ENCODE results near the gene ZBBX.

GRCh38 chr3:167355446-167355845 is 24.7 kb downstream of the ZBBX start:
- TF ChIP-seq, protein P1, sequence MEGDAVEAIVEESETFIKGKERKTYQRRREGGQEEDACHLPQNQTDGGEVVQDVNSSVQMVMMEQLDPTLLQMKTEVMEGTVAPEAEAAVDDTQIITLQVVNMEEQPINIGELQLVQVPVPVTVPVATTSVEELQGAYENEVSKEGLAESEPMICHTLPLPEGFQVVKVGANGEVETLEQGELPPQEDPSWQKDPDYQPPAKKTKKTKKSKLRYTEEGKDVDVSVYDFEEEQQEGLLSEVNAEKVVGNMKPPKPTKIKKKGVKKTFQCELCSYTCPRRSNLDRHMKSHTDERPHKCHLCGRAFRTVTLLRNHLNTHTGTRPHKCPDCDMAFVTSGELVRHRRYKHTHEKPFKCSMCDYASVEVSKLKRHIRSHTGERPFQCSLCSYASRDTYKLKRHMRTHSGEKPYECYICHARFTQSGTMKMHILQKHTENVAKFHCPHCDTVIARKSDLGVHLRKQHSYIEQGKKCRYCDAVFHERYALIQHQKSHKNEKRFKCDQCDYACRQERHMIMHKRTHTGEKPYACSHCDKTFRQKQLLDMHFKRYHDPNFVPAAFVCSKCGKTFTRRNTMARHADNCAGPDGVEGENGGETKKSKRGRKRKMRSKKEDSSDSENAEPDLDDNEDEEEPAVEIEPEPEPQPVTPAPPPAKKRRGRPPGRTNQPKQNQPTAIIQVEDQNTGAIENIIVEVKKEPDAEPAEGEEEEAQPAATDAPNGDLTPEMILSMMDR (conservative IDR thresholded peaks at IDR 0.05) = no peak
- TF ChIP-seq ZFX (IDR thresholded peaks at IDR 0.05) = no peak
